ENCODE results near the gene UNC45A.

Gene UNC45A

DNA sequence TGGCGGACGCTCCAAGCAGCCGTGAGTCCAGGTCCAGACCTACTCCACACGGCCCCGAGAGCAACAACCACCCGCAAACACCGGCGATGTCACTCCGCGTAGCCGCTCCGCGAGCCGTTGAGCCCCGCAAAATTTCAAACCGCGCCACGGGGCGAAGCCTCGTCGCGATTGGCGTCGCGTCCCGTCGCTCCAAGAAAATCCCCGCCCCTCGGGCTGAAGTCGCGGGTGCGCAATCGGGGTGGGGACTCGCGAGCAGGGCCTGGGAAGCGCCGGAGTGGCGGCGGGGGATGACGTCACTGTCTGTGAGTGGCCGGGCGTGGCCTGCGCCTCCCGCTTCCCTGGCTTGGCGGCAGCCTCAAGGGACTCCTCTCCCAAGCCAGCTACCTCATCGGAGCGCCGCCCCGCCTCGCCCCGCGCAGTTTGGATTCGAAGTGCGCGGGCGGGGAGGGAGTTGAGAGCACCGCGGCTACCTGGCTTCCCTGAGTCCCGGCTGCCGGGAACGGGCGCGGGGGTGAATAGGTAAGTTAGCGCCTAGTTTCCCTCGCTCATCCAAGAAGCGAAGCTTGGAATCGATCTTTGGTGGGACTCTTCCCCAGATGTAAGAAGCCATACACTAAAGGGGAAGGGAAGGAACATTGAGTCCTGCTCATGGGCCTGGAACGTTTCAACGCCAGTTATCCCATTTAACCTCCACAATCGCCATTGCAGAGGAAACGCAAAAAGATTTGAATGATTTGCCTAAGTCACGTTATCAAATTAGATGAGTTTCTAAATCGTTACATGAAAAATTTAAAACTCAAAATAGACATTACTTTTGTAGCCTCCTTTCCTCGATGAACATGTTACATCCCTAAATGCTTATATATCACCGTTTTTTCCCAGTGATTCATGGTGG is 59.6 kb downstream of the UNC45A start, which contains the start of gene PRC1:
Gene PRC1, minus strand, starts transcription at position 119 of the 895 bp plus-strand sequence. Its CDS starts 118 bp downstream, at position 1.
- in situ Hi-C loops (cut with MboI; ENCODE audit: low sequenced_read_pairs), result no loop called here

DNA sequence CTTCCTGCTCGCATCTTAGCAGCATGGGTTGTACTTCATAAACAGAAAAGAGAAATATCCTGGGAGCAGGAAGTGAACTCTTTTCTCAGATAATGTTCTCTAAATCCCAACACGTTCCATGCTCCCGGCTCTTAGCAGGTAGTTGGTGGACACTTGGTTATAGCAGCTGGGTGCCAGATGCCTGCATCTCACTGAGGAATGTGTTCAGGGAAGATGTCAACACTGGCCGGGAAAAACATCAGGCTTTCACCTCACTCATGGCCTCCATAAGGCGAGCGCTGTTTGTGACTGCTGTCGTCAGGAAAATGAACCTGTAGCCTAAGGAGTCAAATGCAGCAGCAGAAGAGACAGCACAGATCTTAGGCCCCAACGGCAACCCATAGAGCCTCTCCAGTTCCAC is 63.7 kb downstream of the UNC45A start:
- in situ Hi-C loops (cut with MboI; ENCODE audit: low sequenced_read_pairs), result no loop called here

DNA sequence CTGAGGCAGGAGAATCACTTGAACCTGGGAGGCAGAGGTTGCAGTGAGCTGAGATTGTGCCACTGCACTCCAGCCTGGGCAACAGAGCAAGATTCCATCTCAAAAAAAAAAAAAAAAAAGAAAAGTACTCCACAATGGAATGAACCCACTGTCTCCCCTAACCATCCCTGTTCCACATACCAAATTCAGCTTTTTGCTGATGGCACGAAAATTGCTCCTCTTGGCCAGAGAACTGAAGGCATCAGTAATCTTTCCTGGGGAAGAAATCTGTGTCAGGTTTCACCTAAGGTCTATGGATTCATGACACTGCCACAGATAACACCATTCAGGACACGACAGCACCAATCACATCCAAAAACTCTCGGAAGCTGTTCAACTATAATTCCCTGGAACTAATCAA is 66.1 kb downstream of the UNC45A start:
- in situ Hi-C loops (cut with MboI; ENCODE audit: low sequenced_read_pairs), result no loop called here

All from HL-60/S4 treated with phorbol 12-myristate 13-acetate at 8.2 ng/mL for 4 days and 3 days (cell line).